ENCODE results near the gene RPL28.
"Not testable (repeated sequence)": the region's sequence is repeated elsewhere in the genome, so short reads cannot be mapped to it uniquely, and the experiment has no call there.

RPL28 gene

DNA sequence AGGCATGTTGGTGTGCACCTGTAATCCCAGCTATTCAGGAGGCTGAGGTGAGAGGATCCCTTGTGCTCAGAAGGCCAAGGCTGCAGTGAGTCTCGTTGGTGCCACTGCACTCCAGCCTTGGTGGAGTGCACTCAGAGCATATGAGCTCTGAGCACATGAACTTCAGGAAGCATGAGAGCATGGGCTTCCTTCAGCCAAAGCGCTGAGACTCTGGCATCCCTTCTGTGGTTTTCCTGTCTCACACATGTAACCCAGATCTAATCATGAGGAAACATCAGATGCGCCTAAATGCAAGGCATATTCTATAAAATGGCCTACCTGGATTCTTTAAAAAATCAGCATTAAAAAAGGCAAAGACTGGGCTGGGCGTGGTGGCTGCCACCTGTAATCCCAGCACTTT is 35.5 kb downstream of the RPL28 start:
- not testable (repeated sequence) for DNase-seq (ENCODE audit: low read depth in 2 of 2, low spot score in 1 of 2)

DNA sequence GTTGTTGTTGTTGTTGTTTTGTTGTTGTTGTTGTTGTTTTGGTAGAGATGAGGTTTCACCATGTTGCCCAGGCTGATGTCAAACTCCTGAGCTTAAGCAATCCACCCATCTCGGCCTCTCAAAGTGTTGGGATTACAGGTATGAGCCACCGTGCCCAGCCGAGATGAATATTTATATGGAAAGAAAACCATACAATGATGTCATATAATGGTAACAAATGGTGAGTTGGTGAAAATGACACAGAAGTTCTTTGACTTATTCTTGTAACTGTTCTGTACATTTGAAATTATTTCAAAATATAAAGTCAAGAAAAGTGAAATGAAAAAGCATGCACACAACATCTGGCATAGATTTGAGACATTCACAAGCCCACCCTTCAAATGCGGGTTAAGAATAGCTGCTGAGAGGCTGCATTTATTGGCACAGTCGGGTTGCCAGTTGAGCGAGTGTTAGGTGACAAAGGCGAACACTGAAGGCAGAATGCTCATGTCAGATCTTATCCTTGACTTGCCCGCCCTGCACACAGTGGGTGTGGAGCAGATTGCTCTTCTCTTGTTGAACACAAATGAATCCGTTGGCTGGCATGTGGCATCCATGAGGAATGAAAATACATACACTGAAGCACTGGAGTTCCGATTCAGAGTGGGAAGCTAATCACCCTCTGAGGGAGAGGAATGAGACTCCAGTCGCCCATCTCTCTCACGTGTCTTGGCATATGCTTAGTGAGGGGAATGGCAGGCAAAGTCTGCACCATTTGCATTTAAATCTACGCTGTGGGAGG is 37.7 kb downstream of the RPL28 start:
- no peak for DNase-seq (ENCODE audit: low read depth in 2 of 2, low spot score in 1 of 2)

DNA sequence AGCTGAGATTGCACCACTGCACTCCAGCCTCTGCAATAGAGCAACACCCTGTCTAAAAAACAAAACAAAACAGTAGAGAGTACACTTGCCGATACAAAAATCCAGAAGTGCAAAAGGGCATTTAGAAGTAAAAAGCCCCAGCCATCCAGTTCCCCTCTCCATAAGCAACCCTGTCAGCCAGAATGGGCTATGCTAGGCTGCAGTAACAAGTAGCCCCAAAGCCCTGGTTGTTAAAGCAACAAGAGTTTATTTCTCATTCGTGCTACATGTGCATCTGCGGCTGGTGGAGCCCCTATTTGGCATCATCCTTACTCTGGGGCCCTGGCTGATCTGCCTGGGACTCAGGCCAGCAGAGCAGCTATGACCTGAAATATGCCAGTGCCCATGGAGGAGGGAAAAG is 38.8 kb downstream of the RPL28 start:
- DNase-seq (ENCODE audit: low read depth in 2 of 2, low spot score in 1 of 2), result no peak

DNA sequence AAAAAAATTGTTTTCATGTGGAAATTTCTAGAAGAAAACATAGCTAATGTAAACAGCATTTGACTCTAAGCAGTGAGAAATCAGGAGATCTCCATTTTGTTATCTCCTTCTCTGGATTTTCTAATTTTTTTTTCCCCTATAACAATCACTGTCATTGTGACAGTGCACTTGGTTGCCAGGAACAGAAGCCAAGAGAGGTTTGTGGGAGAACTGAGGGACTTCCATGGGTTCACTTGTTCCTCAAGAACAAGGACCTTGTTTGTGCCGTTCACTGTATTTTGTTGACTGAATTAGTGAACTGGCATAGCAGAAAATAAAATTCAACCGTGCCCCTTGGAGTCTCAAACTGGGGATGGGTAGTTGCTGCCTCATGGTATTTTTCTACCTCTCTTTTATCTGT is 40.3 kb downstream of the RPL28 start:
- no peak for DNase-seq (ENCODE audit: low read depth in 2 of 2, low spot score in 1 of 2)

DNA sequence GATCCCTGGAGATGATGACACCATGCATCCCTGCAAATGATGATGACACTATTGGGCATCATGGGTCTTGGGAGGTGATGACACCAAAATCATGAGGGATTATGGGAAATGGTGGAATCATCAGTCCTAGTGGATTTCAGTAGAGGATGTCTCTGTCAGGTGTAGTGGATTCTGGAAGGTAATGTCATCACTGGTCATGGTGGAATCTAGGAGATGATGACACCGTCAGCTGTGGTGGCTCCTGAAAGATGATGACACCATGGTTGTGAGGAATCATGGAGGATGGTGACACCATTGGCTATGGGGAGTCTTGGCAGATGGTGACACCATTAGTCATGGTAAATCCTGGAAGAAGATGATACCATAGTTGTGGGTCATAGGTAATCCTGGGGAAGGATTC is 45.5 kb downstream of the RPL28 start:
- no peak for DNase-seq (ENCODE audit: low read depth in 2 of 2, low spot score in 1 of 2)

DNA sequence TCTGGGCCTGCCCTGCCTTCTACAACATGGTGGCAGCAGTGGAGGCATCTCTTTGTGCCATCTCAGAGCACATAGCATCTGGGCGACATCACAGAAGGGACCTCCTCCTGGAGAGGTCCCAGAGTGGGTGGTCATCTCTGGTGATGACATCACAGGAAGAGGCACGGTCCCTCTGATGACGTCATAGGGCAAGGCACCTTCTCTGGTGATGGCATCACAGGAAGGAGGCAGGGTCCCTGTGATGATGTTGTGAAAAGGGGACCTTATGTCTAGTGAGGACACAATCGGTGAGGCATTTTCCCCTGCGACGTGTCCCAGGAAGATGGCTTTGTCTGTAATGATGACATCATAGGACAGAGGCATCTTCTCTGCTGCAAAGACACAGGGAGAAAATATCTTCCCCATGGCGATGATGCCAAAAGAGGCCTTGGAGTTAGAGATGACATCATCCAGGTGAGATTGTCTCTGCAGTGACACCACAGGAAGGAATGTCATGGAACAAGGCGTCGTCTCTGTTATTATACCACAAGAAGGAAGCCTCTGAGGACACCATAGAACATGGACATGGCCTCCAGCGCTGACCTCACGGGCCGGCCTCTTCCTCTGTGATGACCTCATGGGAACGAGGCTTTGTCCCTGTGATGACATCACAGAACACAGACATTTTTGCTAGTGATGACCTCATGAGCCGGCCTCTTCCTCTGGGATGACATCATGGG is 46.7 kb downstream of the RPL28 start:
- no peak for DNase-seq (ENCODE audit: low read depth in 2 of 2, low spot score in 1 of 2)

DNA sequence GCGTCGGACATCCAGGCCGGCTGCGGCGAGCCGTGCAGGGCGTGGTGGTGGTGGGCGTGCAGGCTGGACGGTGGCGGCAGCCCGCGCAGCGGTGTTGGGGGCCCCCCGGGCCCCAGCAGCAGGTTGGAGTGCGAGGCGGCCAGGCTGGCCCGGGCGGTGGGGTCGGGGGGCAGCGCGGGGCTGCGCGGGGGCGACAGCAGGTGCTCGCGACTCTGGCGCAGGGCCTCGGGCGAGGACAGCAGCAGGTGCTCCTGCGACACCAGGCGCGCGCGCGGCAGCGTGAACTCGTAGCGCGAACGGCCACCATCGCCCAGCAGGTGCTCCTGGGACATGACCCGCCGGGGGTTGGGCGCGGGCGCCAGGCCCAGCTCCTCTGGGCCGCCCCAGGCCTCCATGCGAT is 47.6 kb downstream of the RPL28 start:
- DNase-seq (ENCODE audit: low read depth in 2 of 2, low spot score in 1 of 2), result no peak

DNA sequence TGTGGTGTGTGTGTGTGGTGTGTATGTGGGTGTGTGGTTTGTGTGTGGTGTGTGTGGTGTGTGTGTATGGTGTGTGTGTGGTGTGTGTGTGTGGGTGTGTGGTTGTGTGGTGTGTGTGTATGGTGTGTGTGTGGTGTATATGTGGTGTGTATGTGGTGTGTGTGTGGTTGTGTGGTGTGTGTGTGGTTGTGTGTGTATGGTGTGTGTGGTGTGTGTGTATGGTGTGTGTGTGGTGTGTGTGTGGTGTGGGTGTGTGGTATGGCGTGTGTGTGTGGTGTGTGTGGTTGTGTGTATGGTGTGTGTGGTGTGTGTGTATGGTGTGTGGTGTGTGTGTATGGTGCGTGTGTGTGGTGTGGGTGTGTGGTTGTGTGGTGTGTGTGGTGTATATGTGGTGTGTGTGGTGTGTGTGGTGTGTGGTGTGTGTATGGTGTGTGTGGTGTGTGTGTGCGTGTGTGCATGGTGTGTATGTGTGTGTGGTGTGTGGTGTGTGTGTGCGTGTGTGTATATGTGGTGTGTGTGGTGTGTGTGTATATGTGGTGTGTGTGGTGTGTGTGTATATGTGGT is 48.7 kb downstream of the RPL28 start:
- no peak for DNase-seq (ENCODE audit: low read depth in 2 of 2, low spot score in 1 of 2)

DNA sequence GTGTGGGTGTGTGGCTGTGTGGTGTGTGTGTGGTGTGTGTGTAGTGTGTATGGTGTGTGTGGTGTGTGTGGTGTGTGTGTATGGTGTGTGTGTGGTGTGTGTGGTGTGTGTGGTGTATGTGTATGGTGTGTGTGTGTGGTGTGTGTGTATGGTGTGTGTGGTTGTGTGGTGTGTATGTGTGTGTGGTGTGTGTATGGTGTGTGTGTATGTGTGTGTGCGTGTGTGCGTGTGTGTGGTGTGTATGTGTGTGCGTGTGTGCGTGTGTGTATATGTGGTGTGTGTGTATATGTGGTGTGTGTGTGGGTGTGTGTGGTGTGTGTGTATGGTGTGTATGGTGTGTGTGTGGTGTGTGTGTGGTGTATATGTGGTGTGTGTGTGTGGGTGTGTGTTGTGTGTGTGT is 49.3 kb downstream of the RPL28 start:
- no peak for DNase-seq (ENCODE audit: low read depth in 2 of 2, low spot score in 1 of 2)

DNA sequence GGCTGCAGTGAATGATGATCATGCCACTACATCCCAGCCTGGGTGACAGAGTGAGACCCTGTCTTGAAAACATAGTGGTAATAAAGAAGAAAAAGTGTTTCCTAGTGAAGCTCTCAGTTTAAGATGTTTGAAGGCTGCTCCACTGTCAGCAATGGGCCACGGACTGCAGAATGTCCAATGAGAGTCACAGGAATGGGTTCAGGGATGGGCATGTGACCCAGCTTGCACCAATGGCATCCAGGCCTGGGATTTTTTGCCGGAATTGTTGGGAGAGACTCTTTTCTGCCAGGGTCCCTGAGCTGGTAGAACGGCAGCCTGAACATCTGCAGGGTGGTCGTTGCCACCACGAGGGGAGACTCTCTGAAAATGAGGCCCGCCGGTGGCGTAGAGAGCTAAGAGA is 51.1 kb downstream of the RPL28 start:
- no peak for DNase-seq (ENCODE audit: low read depth in 2 of 2, low spot score in 1 of 2)

DNA sequence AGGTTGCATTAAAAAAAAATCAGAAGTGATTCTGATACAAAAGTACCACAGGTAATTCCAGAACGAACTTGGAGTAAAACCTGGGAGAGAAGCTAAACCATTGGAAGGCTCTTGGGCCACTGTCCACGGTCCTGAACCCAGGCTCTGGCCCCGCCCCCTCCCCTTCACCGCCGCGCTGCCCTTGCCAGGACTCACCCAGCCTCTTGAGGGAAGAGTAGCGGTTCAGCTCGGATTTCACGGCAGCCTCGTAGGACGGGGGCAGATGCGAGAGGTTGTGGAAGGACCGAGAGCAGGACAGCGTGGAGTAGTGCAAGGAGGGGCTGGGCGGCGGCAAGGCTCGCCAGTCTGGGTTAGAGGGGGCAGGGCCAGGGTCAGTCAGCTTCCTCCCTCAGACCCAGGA is 51.7 kb downstream of the RPL28 start:
- no peak for DNase-seq (ENCODE audit: low read depth in 2 of 2, low spot score in 1 of 2)

DNA sequence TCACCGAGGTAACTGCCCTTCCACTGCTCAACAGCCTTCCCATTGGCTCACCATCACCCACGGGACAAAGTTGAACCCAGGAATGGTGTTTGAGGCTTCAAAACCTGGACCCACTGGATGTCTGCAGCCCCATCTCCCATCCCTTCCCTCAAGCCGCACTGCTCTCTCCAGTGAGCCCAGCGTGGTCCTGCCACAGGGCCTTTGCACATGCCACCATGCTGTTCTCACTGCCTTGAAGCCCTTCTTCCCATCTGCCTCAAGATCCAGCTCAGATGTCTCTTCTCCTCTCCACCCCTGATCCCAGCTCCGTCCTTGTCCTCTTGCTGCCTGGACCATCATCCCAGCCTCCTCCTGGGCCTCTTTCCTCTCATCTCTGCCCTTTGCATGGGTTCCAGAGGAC is 53.3 kb downstream of the RPL28 start:
- no peak for DNase-seq (ENCODE audit: low read depth in 2 of 2, low spot score in 1 of 2)

DNA sequence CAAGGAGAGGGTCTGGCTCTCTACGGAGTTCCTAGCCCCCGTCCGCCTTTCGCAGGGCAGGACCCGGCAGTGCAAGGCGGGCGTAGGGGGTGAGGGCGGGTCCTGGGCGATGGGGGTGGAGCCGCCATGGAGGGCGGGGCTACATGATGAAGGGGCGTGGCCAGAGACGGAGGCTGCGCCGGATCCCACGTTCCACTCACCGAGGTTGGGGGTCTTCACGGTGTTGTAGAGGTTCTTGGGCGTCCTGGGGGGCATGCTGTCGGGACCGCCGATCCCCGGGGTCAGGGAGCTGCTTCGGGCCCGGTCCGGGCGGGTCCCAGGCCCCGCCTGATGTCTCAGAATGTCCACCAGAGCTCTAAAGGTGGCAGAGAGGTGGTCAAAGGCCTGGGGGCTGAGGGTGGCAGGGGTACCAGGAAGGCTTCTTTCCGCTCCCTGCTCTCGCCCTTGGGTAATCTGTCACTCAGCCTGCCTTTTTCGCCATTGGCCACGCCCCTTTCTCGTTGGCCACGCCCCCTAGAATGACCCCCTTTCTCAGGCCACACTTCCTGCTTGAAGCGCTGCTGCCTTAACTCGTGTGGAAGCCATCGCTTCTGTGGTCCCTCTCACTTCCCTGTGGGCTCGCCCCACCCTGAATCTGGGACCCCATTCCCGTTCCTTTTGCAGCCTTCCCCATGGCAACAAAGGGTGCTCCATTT is 54.8 kb downstream of the RPL28 start:
- no peak for DNase-seq (ENCODE audit: low read depth in 2 of 2, low spot score in 1 of 2)

DNA sequence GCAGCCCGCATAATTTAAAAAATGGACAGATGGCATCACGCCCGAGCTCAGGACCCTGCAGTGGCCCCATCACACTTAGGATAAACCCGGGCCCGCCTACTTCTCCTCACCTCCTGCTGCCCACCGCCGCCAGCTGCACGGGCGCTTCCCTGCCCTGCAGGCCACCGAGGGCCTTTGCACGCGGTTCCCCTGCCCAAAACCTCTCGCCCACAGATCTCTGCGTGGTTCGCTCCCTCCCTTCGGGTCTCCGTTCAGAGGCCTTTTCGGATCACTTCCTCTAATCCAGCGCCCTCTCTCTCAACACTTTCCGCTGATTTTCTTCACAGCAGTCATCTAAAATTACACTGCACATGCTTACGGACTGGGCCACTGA is 55.6 kb downstream of the RPL28 start:
- no peak for DNase-seq (ENCODE audit: low read depth in 2 of 2, low spot score in 1 of 2)

DNA sequence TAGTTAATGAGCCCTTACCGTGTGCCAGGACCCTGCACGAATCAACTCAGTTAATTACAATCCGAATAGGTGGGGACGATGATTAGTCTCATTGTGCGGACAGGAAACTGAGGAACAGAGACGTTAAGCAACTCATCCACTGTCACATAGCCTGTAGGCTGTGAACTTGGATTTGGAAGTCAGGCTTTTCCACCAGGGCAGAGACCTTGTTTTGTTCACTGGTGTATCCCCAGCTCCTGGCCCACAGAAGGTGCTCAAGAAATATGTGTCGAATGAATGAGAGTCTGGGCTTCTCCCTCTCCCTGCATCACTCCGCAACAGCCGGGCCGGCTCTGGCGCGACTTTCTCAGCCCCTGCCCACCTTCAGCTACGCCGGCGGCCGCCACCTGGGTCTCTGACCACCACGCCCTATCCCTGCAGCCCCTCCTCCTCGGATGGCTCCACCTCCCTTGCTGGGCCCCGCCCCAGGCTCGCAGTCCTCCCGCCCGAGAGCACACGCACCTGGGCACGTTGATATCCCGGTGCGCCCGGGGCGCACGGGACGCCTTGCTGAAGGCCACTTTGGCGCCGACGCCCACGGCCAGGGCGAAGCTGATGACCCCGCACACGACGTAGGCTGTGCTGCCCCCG is 56.1 kb downstream of the RPL28 start:
- no peak for DNase-seq (ENCODE audit: low read depth in 2 of 2, low spot score in 1 of 2)

DNA sequence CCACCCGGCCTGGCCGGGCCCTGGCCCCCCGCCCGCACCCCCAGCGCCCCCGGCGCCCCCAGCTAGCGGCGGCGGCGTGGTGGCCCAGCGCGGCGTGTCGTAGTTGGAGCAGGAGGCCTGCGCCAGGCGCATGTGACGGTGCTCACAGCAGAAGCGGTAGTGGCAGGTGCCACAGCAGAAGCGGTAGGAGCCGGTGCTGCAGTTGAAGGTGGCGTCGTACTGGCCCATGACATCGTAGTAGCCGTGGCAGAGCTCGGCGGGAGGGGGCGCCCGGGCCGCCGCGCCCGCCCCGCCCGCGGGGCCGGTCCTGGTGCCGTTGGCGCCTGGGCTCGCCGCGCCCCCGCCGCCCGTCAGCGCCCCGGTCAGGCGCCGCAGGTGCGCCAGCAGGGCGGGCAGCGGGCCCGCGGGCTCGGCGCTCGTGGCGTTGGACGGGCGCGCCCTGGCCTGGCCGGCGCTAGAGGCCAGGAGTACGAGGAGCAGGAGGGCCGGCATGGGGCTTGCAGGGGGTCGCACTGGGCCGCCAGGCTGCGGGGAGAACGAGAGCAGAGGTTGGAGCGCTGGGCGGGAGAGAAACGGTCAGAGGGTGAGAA is 56.7 kb downstream of the RPL28 start:
- no peak for DNase-seq (ENCODE audit: low read depth in 2 of 2, low spot score in 1 of 2)

DNA sequence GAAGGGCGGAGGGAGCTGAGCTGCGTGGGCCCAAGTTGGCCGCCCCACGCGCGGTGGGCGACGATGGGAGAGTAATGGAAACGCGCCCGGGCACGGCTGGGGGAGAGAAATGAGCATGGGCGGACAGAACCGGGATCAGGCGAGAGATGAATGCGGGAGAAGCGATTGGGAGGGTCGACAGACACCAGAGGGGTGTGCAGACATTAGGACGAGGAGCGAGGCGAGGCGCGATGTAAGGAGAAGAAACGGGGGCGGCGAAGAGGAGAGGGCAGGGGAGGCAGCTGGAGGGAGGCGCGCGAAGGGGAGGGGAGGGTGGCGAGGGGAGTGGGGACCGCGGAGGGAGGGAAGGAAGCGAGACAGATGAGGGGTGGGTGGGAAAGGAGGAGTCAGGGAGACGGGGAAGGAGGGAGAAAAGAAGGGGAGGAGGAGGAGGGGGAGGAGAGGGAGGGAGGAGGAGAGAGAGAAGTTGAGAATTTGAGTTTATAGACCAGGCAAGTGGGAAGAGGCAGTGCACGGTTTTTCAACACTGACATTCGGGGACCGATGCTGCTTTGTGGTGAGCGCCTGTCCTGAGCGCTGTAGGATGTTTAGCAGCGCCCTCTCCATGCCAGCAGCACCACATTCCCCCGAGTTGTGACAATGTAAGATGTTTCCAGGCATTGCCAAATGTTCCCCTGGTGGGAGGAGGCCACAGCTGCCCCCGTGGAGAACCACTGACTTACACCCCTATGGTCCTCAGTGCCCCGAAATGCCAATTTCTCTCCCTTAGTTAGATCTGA is 57.5 kb downstream of the RPL28 start, which contains the start of gene SHISA7:
Gene SHISA7 (minus strand): TSS at position 256 of the 779 bp plus-strand sequence. CDS start 437 bp downstream, outside the sequence.
- no peak for DNase-seq (ENCODE audit: low read depth in 2 of 2, low spot score in 1 of 2)

DNA sequence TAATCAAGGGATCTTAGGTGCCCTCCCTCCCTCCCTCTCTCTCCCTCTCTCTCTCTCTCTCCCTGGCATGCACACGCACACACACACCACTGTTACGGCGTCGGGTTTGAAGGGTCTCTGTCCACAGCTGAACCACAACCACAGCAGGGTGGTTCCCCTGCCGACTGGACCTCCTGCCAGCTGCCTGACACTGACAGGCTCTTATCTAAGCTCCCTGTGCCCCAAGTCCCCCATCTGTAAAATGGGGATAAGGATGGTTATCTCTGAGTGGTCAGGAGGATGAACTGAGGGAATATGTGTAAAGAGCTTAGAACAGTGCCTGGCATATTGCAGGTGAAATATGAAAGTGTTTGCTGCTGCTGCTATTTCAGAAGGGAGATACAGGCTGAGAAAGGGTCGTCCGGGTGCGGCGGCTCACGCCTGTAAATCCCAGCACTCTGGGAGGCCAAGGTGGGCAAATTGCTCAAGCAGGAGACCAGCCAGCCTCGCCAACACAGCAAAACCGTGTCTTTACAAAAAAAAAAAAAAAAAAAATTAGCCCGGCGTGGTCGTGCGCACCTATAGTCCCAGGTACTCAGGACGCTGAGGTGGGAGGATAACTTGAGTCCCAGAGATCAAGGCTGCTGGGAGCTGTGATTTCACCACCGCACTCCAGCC is 58.2 kb downstream of the RPL28 start:
- DNase-seq (ENCODE audit: low read depth in 2 of 2, low spot score in 1 of 2), result no peak

DNA sequence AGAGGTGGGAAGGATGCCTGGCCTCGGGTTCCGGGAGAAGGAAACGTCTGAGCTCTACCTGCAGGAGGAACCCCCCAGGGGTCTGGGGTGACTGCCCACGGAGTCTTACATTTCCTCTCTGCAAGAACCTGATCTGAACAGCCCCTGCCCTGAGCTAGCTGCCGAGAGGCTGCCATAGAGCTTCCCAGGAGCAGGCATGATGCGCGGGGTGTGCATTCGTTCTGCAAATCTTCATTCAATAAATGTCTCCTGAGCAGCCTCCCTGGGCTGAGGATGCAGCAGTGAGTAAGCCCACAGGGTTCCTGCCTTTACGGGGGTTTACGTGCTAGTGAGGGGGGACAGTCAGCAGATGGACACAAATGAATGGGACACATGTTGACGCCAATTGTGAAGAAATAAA is 58.9 kb downstream of the RPL28 start:
- DNase-seq (ENCODE audit: low read depth in 2 of 2, low spot score in 1 of 2), result no peak

DNA sequence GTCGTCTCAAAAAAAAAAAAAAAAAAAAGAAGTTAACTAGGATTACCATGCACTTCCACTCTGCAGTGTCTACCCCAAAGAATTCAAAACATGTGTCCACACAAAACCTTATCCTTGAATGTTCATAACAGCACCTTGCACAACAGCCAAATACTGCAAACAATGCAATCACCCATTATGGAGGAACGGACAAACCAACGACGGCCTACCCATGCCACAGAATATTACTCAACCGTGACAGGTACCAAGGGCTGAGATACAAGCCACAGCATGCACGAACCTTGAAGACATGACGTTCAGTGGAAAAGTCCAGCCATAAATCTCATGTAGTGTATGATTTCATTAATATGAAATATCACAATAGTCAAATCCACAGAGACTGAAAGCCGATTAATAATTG is 60.3 kb downstream of the RPL28 start:
- no peak for DNase-seq (ENCODE audit: low read depth in 2 of 2, low spot score in 1 of 2)
